NCI-H1417 (cell line): Measurements from ENCODE around the gene GRID2.
"Not testable (repeated sequence)": the region's sequence is repeated elsewhere in the genome, so short reads cannot be mapped to it uniquely, and the experiment has no call there.

Source experiments
- DNase-seq, 3 experiments: peaks; one replicate each; lab custom pipeline; 2025; lab: John Stamatoyannopoulos, UW

Gene GRID2

DNA sequence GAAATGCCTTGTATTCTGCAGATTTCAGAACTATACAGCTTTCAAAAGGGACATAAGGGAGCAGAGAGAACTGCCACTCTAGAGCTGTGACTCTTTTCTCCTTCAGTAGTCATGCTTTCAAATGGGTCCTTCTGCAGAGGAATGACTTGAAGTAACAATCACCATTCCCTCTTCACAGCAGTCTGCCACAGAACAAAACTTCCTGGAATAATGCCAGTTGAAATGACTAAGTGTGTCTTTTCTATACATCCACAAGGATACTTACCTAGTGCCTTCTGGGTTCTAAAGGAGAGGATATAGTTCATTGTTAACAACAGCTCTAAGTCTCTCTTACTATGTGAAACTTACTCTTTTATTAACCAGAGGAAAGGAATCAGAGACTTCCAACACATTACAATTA, 1009.4 kb downstream of the GRID2 start:
- no peak for DNase-seq

DNA sequence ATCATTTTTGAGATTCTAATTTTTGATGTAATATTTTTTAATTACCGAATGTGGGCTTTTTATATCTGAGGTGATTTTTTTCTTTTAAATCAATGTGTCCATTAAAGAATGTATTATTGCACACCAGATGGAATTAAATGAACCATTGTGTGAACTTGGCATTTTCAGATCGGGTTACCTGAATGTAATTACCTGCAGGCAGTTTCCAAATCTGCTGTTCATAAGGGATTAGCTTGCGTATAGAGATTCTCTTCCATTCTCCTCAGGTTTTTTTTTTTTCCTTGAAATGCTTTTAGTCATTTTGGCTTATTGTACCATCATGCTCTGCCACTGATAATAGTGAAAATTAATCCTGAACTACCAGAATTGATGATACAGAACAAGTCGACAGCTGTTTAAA, 1013.3 kb downstream of the GRID2 start:
- DNase-seq, result peak in 1 of 3 experiments; percentile 55

DNA sequence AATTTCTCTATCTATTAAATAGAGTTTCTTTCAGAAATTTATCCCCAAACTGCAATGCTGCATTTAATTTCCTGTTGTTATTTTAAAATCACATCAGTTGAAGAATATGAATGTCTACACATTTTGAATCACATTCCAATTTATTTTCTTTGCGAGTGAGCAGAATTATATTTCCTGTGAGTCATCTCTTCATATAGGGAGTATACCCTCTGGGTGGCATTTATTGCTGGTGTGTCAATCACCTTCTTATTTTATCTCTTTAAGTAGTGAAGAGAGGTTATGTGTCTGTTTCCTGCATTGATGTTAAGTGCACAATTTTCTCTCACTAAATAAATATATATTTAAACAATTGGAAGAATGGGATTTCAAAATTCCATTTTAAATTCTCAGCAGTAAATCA, 1013.8 kb downstream of the GRID2 start:
- DNase-seq, result peak in 1 of 3 experiments; percentile 37

DNA sequence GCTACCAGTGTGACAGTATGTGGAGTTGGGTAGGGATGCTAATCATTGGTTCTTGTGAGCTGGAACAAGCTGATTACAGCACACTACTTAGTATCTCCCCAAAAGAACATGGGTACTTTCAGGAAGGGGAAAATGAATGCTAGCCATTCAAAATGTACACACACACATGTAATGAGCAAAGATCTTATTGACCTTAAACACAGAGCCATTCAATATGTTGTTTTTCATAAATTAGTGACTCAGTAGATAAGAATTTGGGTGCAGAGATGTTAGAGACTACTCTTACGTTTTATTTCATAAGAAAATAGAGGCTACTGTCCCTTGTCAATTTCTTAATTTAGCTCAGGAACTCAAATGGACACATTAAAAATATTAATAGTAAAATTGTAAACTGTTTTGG, 1015.3 kb downstream of the GRID2 start:
- DNase-seq, result no peak

DNA sequence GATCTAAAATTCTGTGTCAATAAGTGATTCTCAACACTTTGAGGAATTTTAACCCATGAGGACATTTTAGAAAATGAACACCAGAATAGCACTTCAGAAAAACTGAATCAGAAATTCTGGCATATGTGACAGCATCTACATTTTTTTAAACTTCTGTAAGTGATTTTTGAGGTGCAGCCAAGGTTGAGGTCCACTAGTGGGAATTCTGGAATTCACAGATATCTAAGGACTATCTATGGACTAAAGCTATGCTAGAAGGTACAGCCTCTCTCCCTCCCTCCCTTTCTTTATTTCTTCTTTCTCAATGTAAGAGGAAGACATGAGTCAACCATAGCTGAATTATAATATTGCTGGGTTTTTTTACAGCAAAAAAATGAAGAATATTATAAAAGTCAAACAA, 1016.6 kb downstream of the GRID2 start:
- no peak for DNase-seq

DNA sequence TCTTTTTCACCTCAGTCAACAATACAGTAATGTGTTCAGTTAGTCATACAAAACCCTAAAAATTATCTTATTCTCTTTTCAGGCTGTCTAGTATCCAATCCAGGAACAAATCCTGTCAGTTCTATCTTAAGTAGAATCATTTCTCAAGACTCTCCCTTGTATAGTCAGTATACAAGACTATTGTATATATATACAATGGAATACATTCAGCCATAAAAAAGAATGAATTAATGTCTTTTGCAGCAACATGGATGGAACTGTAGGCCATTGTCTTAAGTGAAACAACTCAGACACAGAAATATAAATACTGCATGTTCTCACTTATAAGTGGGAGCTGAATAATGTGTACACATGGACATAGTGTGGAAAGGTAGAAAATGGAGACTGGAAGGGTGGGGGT, 1023.6 kb downstream of the GRID2 start:
- DNase-seq, result no peak

DNA sequence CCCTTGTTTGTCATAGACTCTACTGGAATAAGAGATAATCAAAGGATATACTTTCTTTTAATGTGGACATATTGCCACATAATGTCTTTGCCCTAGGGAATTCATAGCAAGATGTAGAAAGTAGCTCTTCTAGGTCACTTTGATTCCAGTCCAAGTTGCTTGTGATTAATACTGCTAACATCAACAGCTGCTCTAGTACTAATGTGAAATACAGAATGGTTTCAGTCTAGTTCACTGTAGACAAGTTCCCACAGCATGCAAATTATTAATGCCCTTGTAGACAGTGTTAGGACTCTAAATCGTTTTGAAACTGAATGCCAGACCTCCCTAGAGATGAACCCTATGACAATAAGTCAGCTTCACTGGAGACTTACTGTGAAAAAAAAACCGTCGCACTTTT, 1030.2 kb downstream of the GRID2 start:
- peak in 1 of 3 experiments; percentile 13 for DNase-seq

DNA sequence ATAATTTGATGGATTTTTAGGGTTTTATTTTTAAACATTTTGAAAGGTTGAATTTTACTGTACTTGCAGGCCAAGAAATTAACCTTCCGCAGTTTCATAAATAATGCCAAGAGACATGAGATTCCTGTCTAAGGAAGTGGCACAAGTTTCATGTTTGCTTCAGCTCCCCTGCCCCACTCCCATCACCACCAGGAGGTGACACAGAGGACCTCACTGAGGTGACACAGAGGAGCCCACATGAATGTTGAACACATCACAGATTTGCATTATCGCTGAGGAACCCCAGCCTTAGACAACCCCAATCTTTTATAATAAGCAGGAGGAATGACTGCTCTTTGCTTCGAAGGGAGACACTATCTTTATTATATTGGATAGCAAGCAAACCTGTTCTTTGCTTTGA, 1033.4 kb downstream of the GRID2 start:
- DNase-seq, result no peak

DNA sequence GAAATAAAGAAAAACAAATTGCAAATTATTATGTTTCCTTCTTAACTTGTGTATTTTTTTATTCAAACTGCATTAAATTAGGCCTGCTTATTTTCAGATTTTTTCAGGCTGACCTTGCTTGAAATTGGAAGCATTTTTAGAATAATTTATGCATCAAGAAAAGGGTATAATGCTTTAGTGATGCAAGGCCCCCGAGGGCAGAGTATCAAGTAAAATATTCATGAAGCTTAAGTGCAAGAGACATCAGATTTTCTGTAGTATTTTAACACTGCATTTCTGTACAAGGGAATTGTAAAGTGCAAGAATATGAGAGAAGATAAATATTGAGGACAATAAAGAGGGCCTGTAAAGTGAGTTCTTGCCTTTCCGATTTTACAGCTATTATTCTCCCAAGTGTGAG, 1039.0 kb downstream of the GRID2 start:
- DNase-seq, result no peak

DNA sequence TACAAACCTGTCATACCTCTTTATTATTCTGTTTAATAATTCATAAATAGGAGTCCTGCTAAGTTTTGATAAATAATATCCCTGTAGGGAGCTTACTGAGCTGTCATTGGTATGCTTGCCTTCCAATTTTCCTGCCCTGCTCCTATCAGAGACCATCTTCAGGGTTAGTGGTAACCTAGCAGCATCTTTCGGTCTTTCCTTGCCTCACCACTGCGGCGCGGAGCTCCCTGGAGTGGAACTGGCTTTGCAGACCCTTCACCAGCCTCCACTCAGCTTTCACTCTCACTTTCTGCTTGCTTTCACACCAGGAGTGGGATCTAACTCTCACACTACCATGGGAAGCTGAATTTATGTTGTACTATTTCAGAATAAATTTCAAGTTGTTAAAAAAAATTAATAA, 1043.1 kb downstream of the GRID2 start:
- no peak for DNase-seq

DNA sequence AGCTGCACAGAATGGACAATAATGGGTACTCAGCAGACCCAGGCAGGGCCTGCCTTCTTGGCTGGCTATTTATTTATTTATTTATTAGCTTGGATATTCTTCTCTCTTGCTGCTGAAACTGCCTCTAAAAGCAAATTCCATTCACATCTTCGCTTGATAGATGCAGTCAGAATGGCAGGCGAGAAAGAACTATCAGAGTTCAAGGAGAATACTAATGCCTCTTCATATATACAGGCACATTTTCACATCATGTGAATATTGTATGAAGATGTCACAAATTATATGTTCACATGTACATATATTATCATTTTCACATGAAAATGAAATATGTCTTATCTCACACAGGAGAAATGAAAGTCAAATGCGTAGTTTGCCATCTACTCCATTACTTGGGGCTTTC, 1045.1 kb downstream of the GRID2 start:
- no peak for DNase-seq

DNA sequence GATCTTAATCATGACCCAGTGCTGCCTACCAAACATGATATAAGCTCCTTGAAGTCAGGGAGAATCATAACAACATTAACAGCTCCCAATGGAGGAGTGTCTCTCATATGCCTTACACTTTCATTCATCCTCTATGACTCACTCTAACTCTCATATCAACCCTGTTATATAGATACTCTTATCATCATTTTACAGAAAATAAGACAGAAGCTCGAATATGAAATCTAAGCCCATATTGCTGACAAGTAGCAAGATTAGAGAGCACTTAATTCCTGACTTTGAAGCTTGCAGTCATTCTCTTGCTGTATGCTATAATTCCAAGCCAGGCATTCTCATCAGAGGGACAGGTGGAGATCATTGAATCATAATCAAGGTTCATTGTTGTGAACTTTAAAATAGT, 1048.1 kb downstream of the GRID2 start:
- no peak for DNase-seq

DNA sequence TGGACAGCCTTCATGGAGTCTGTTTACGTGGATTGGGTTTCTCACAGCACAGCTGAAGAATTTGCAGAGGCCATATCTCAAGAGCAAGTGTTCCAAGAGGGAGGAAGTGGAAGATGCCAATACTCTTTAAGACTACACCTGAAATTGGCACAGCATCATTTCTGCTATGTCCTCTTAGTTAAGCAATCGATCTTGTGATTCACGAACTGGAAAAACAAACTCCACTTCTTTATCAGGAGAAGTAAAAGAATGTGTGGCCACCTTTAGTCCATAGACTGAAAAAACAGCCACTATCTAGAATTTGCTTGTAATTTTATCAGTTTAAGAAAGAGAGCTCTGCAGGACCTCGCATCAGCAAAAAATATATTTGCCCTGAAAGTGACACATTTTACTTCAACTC, 1051.6 kb downstream of the GRID2 start:
- no peak for DNase-seq

DNA sequence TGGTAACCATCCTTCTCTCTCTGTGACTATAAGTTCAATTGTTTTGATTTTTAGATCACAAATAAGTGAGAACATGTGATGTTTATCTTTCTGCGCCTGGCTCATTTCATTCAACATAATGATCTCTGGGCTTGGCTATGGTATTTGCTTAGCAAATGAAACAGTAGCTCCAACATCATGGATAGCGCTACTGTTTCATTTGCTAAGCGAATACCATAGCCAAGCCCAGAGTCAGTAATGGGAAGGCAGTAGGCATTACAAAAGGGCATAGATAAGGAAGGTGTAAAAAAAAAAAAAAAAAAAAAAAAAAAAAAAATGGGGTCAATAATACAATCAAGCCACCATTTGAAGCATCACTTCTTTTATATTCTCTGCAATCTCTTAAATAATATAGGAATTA, 1055.8 kb downstream of the GRID2 start:
- peak in 1 of 3 experiments; percentile 21 for DNase-seq

DNA sequence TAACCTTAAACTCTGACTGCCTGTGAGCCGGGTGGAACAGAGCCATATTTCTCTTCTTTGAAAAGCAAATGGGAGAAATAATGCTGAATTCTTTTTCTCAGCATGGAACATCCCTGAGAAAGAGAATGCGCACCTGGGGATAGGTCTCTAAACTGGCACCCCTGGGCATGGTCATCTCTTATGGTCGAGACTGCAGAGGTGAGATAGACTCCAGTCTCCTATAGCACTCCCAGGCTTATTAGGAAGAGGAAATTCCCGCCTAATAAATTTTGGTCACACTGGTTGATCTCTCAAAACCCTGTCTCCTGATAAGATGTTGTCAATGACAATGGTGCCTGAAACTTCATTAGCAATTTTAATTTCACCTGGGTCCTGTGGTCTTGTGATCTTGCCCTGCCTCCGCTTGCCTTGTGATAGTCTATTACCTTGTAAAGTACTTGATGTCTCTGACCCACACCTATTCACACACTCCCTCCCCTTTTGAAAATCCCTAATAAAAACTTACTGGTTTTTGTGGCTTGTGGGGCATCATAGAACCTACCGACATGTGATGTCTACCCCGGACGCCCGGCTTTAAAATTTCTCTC, 1062.5 kb downstream of the GRID2 start:
- DNase-seq, result not testable (repeated sequence)

DNA sequence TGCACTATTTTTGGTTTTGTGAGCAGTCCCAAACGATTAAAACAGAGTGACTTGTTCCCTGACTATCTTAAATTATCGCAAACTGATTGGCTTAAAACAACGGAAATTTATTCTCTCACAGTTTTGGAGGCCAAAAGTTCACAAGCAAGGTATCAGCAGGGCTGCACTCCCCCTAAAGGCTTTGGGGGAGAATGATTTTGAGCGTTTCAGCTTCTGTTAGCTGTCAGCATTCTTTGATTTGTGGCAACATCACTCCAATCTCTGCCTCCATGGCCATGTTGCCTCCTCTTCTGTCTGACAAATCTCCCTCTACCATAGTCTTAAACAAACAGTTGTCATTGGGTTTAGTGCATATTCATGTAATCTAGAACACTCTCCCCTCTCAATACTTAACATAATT, 1065.2 kb downstream of the GRID2 start:
- no peak for DNase-seq

DNA sequence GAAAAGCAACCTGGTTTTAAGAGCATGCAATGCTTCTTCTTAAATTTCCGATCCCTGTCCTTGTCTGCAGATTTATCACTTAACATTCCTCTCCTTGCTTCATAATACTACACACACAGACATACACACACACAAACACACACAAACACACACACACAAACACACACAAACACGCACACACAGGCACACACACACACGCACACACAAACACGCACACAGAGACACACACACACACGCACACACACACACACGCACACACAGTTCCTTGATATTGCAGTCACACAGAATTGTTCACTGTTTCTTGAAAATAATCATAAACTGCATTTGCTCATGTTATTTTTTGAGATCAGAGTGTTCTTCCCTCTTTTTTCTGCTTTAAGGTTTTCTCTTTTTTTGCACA, 1066.5 kb downstream of the GRID2 start:
- DNase-seq, result no peak

DNA sequence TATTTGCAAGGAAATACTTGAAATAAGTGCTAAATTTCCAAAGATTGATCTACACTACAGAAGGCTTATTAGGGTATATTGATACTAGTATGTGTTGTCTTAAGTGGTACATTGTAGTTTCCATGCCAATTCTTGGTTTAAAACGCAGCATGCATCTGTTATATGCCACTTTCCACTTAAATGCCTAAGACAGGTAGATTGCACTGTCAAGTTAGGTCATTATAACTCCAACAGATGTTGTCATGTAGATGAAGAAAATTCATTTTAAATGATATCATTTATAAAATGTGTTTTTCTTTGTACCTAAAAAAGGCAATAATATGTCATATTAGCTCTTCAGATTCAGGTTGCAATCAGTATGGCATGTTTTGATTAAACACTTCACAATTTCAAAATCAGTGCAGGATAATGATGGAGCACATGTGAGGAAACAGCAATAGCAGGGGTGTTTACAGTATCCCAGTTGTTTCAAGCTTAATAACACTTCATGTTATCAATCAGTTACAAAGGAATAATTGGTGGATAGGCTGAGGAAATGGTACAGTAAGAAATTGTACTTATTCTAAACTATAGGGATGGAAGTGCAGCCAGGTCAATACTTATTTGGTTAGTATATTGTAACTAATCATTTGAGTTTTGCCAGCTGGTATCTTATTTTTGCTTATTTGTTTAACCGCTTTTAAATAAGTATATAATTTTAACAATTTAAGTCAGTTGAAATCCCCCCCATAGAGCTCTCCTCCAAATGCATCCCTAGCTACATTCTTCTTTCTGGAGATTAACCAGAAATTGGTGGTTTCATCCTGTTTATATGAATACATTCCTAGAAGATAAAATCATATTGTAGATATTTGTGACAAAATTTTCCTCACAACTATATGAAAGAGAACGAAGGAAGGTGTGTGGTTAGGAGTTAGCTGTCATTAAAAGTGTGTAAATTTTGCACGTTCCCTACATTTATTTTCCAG, 1070.4 kb downstream of the GRID2 start:
- DNase-seq, result peak in 1 of 3 experiments; percentile 16

DNA sequence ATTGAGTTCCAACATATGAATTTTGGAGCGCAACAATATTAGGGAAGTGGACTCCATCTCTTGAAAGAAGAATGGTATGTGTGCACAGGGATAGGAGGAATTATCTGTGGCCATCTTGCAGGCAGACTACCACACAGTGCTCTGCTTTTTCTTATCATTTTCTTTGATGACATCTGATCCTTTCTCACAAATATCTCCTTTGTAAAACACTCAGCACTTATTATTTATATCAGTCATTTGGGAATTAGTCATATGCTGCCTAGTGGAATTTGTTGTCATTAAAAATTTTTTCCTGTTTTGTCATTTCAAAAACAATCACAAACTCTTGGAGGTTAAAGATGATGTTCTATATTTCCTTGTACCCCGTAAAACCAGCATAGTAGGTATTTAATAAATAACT, 1080.5 kb downstream of the GRID2 start:
- DNase-seq, result no peak

DNA sequence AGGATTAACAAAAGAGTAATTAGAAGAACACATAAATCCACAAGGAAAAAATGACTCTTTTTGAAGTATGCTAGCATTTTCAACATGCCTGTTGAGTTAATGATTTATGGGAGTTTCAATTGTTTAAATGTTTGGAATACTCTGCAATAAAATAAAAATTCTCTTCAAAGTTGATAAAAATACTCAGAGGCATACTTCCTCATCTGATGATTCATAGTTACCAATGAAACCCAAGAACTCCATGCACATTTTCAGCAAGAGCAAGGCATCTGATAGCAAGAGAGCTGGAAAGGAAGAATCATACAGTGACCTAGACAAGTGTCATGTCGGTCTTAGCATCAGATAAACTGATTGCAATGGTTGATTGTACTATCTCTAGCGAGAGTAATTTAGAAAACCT, 1081.1 kb downstream of the GRID2 start:
- no peak for DNase-seq

DNA sequence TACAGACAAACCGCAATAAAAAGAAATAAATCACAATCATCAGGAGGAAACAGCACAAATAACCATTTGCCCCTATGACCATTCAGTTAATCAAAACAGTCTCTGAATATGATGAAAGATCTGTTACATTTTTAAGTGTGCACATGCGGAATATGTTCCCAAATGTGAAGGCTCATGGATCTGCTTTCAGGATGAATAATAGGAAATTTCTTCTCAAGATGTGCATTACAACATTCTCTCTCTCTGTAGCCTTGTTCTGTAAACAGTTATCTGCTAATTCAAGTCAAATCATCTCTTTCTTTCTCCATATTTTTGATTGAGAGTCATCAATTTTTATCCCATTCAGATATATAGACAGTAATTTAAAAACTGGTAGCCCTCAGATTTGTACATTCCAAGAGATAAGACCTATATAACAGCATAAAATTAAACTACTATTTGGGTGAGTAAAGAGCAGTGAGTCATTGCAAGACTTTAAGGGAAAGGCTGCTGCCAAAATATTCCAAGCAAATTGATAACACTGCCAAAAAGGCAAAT, 1090.8 kb downstream of the GRID2 start:
- no peak for DNase-seq

DNA sequence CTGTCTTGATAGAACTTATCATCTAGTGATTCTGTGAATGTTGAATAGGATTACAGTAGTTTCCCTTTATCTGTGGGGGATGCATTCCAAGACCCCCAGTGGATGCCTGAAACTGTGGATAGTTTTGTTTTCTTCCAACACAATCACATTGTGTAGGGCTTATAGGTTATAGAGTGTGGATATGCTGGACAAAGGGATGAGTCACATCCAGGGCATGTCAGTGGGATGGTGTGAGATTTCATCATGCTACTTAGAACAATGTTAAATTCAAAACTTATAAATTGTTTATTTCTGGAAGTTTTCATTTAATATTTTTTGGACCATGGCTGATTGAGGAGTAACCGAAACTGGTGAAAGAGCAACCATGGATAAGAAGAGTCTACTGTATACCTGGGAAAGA, 1092.5 kb downstream of the GRID2 start:
- DNase-seq, result no peak

DNA sequence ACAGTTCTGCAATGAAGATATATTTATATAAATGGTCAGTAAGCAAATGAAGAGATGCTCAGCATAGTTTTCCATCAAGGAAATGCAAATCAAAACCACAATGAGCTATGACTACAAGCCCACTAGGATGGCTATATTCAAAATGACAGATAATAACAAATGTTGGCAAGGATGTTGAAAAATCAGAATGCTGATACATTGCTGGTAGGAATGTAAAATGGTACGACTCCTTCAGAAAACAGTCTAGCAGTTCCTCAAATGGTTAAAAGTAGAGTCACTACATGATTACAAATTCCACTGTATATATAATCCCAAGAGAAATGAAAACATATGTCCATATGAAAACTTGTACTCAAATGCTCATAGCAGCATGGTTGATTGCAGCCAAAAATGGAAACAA, 1099.8 kb downstream of the GRID2 start:
- no peak for DNase-seq
